Suppressor macrophage treated with lipopolysaccharide for 4 hours (primary cell): Measurements from ENCODE around the gene MSI2.

Experiments used
- DNase-seq: peaks from one replicate; pipeline ENCODE4 v3.0.0-alpha.2; 2020

The MSI2 gene

DNA sequence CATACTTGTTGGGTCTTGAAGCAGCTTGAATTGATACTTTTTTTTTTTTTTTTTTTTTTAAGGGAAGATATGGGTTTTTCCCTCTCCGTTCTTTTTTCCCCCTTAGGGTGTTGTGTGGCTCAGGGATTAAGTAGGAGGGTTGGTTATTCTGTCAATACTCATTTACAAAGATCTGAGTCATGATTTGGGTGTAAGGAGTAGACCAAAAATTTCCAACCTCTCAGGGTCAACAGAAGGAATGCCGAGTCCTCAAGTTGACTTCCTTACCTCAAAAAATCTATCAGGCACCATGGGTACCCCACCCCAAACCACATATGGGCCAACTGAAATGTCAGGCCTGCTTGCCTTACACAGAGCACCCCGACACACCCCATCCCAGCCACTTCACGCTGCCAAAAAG, 258.3 kb downstream of the MSI2 start:
- no peak for DNase-seq

DNA sequence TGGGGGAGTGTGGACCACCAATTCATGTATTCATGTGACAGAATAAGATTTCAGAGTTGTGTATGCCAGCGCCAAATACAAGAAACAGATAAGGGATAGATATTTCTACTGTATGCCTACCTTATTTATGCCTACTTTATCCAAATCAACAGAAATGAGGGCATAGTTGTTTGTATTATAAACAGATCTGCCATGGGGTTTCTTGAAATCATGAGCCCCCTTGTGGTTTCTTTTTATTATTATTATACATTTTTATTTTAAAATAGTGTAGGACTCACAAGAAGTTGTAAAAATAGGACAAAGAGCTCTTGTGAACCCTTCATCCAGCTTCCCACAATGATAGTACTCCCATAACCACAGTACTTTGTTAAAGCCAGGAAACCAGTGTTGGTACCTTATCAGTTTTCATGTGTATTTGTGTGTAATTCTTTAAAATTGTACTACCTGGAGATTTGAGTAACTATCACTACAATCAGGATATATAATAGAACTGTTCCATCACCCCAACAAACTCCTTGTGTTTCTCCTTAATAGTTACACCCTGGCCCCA, 259.4 kb downstream of the MSI2 start:
- peak; percentile 11 for DNase-seq

GRCh38 chr17:57516290-57517230, 260.2 kb downstream of the MSI2 start:
- no peak for DNase-seq

- no peak for DNase-seq
Measured at GRCh38 chr17:57517273-57517631, 260.9 kb downstream of the MSI2 start.

- DNase-seq = no peak
Measured at GRCh38 chr17:57517632-57518456, 261.5 kb downstream of the MSI2 start.

- DNase-seq = no peak
Measured at GRCh38 chr17:57518587-57519581, 262.6 kb downstream of the MSI2 start.

DNA sequence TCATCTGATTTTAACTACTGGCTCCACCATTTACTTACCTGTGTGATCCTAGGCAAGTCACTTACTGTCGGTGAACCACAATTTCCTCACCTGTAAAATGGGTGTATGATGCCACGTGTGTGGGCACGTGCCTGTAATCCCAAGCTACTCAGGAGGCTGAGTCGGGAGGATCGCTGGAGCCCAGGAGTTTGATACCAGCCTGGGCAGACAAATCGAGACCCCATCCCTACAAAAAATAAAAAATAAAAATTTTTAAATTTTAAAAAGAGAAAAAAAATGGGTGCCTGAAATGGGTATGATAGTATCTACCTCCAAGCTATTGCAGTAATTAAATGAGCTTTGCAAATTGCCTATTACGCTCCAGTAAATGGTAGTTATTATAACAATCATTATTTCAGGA, 263.5 kb downstream of the MSI2 start:
- no peak for DNase-seq

- no peak for DNase-seq
Measured at GRCh38 chr17:57521606-57522005, 265.3 kb downstream of the MSI2 start.

GRCh38 chr17:57522042-57523005, 266.0 kb downstream of the MSI2 start:
- DNase-seq = no peak

DNA sequence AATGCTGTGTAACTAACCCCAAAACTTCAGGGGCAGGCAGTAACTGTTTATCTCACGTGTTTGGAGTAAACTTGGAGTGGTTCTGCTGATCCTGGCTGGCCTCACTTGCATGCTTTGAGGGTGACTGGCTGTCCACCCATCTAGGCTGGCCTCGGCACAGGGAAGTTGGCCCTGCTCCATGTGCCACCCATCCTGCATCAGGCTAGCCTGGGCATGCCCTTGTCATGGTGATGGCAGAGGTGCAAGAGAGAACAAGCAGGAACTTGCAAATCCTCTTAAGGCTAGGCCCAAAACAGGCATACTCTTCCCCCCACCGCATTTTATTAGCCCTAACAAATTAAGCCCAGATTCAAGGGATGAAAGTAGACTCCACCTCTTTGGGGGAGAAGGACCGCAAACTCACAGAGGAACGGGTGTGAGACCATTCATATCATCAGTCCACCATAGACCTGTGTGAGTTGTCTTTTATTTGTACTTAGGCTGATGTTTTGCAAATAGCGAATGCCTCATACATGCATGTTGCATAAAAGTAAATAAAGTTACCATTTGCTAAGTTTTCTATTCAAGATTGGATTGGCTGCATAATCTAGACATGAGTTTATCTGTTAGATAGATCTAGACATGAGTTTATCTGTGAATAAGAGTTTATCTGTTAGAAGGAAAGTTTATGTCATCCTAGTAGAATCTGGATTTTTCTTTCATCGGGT, 267.8 kb downstream of the MSI2 start:
- no peak for DNase-seq

DNA sequence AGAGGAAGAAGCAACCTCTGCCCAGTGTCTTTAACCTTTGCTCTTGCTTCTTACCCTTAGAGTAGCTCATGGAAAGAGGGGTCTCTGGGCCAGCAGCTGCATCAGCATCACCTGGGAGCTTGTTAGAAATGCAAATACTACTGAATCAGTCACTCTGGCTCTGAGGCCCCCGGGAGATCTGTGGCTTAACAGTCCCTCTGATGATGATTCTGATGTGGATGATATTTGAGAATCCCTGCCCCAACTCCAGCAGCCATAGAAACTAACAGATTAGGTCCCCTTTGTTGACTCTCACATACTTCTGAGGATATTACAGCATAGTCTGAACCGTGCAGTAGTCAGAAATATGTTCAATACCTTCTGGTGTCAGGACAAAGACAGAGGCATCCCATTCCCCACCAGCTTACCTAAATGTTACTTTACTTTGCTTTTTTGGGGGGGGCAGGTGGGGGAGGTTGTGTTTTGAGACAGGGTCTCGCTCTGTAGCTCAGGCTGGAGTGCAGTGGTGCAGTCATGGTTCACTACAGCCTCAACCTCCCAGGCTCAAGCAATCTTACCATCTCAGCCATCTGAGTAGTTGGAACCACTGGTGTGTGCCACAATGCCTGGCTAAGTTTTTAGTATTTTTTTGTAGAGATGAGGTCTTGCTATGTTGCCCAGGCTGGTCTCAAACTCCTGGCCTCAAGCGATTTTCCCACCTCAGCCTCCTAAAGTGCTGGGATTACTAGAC, 268.7 kb downstream of the MSI2 start:
- no peak for DNase-seq

- no peak for DNase-seq
Measured at GRCh38 chr17:57527221-57528057, 271.1 kb downstream of the MSI2 start.

DNA sequence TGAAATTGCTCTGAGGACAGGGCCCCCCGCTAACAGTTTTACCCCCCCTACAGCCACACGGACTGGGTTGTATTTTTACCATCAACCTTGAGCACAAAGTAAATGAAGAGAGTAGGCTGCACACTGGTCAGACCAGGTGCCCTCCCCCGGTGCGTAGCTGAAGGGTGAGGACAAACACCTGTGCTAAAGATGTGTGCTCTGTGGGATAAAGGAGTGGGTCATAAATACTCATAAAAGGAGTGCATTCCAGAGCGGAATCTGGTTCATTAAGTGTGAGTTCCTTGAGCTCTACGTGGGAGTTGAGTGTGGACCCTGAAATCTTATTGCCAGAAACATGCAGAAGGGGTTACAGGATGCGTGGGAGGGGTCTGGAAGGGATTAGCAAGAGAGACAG, 271.7 kb downstream of the MSI2 start:
- DNase-seq = no peak

DNA sequence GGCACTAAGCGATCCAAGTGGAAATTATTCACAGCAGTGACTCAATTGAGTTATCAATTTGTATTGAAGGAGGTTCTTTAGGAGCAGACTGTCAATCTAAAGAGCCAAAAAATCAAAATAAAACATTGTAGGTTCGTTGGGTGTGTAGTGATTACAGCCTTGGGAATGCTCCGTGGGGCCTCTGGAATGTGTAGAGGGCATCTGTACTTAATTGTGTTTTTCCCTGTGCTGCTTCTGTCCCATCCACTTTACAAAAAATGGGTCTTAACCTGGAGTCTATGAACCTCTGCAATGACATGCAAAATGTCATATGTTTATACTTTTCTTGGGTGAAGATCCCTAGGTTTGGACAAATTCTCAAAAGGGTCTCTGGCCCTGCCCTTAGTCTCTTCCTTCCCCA, 273.7 kb downstream of the MSI2 start:
- DNase-seq = no peak

- no peak for DNase-seq
Measured at GRCh38 chr17:57530508-57530907, 274.2 kb downstream of the MSI2 start.

GRCh38 chr17:57531078-57531477, 274.8 kb downstream of the MSI2 start:
- no peak for DNase-seq

GRCh38 chr17:57531648-57532504, 275.6 kb downstream of the MSI2 start:
- no peak for DNase-seq

DNA sequence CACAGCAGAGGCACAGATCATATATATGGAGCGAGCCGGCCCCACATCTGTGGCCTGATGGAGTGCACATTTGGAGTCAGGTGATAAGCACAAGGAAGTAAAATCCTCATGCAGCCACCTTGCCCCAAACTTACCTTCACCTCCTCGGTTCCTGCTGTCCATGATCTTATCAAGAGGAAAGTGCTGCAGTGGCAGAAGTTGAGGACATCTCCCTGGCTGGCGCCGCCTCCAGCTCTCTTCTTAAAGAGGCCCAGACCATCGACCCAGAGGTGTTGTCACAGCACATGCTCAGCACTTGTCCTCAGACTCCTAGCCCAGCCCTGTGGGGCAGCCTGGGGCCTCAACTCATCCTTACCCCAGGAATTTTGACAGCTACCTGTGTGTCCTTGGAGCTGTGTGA, 276.2 kb downstream of the MSI2 start:
- DNase-seq = no peak
